ENCODE data around the gene ADCK2. TPM values are rescaled to one million over a fixed set of nuclear protein-coding genes. Genes with fewer than 3 reads are reported as not detected.

Gene ADCK2
- total and polyA plus RNA-seq, 2 donors (not counting 3 experiments of a cell fraction or from before 2014, with no cell fraction given), result 10.3 to 13.3 TPM

DNA sequence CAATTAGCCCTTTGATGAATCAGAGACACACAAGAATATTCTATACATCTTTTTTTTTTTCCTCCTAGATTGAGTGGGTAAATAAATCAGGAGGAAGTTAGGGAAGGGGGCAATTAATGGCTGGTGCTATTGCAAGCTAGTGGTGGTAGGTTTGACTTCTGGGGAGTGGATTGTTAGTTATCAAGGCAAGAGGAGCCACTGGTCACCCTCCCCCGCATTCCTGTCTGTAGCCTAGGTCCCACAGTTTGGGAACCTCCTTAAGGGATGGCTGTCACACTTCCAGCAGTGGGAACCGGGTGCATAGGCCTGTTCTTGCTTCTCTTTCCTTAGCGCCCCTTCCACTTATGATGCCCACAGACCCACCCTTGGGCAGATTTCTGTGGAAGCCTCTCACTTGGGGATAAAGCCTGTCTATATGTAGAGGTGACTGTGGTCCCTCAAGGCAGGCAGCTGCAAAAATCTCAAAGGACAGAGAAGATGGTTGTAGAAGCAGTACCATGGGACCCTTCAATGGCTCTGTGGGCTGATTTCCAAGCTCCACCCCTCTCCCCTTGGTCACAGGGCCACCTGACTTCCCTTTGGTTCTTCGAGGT, 2.3 kb upstream of the ADCK2 start:
- POLR2A ChIA-PET, result no interaction called here
- TF ChIP-seq GATA2 (IDR thresholded peaks at IDR 0.05; ENCODE audit: insufficient read depth, insufficient read length, low read depth, low read length), result no peak
- TF ChIP-seq EZH2 (IDR thresholded peaks at IDR 0.05; ENCODE audit: borderline replicate concordance, low read depth, low read length, severe bottlenecking), result no peak
- TF ChIP-seq FOS (IDR thresholded peaks at IDR 0.05; ENCODE audit: borderline replicate concordance, insufficient read depth, low read length), result no peak
- TF ChIP-seq POLR2A (IDR thresholded peaks at IDR 0.05; ENCODE audit: low read depth, low read length), result no peak
- TF ChIP-seq, protein P1, sequence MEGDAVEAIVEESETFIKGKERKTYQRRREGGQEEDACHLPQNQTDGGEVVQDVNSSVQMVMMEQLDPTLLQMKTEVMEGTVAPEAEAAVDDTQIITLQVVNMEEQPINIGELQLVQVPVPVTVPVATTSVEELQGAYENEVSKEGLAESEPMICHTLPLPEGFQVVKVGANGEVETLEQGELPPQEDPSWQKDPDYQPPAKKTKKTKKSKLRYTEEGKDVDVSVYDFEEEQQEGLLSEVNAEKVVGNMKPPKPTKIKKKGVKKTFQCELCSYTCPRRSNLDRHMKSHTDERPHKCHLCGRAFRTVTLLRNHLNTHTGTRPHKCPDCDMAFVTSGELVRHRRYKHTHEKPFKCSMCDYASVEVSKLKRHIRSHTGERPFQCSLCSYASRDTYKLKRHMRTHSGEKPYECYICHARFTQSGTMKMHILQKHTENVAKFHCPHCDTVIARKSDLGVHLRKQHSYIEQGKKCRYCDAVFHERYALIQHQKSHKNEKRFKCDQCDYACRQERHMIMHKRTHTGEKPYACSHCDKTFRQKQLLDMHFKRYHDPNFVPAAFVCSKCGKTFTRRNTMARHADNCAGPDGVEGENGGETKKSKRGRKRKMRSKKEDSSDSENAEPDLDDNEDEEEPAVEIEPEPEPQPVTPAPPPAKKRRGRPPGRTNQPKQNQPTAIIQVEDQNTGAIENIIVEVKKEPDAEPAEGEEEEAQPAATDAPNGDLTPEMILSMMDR (IDR thresholded peaks at IDR 0.05; ENCODE audit: extremely low read depth in 1 of 2, insufficient read depth in 1 of 2, low read depth in 1 of 2, low read length in 2 of 2), result no peak
- no peak for TF ChIP-seq POLR2AphosphoS5 (IDR thresholded peaks at IDR 0.05; ENCODE audit: insufficient read depth, low read depth, low read length)
- TF ChIP-seq JUN (IDR thresholded peaks at IDR 0.05; ENCODE audit: borderline replicate concordance, insufficient read depth, insufficient read length, low read depth), result no peak
- TF ChIP-seq, protein P2, sequence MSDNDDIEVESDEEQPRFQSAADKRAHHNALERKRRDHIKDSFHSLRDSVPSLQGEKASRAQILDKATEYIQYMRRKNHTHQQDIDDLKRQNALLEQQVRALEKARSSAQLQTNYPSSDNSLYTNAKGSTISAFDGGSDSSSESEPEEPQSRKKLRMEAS (IDR thresholded peaks at IDR 0.05; ENCODE audit: insufficient read depth, insufficient read length), result no peak
- no peak for TF ChIP-seq MYC (IDR thresholded peaks at IDR 0.05; ENCODE audit: low read depth, low read length)
- Histone ChIP-seq H2AFZ (ENCODE audit: low read depth, low read length) (no peak overlapping the region), H4K20me1 (replicated peaks; ENCODE audit: control insufficient read depth, extremely low read depth, insufficient read depth, low read length) (no peaks in the 10 kb centered on the region), H3K27ac (ENCODE audit: insufficient read depth, low read depth, low read length) (no peak overlapping the region), H3K27me3 (ENCODE audit: control insufficient read depth in 2 of 2, insufficient read depth in 2 of 2, low read length in 2 of 2) (peaks cover 2 to 3% of the 10 kb centered on the region in 2 experiments), H3K9me1 (replicated peaks; ENCODE audit: control insufficient read depth, extremely low read depth, insufficient read depth, low read length) (no peaks in the 10 kb centered on the region), H3K4me2 (ENCODE audit: insufficient read depth, low read length) (no peak overlapping the region), H3K9ac (replicated peaks; ENCODE audit: extremely low read depth, insufficient read depth, low read length) (no peak overlapping the region), H3K36me3 (ENCODE audit: control insufficient read depth in 2 of 2, extremely low read depth in 1 of 2, insufficient read depth in 2 of 2, low read length in 2 of 2) (no peaks in the 10 kb centered on the region), H3K9me3 (replicated peaks; ENCODE audit: control insufficient read depth, insufficient read depth, low read length) (no peaks in the 10 kb centered on the region), H3K79me2 (ENCODE audit: control insufficient read depth, insufficient read depth, low read length) (no peaks in the 10 kb centered on the region), H3K4me3 (replicated peaks in 1 of 3; ENCODE audit: insufficient read depth in 1 of 3, low read depth in 1 of 3, low read length in 3 of 3) (no peak overlapping the region), H3K4me1 (ENCODE audit: control insufficient read depth, extremely low read depth, insufficient read depth, low read length) (peaks cover 8% of the 10 kb centered on the region)
- DNase-seq (ENCODE audit: low read depth, low spot score) (no peak), FAIRE-seq (no peak)
- intact Hi-C loops (cut with micrococcal nuclease), result loop anchor here (5.0 to 10.0 kb wide), 2 partner anchors 862 to 984 kb away; no protein-coding TSS in a partner anchor
- dilution Hi-C loops (cut with MboI; ENCODE audit: extremely low pct_ligation_motif_present, low sequenced_read_pairs), result no loop called here
- BruUV-seq (replicated peaks), result no TSS peak
- CTCF ChIA-PET, result no interaction called here
